ENCODE data around the gene SUN3.
A peak's percentile ranks its signal among the peaks of the same experiment; 100 is the strongest.

The SUN3 gene

GRCh38 chr7:47978790-47979144 lies 50.1 kb downstream of the SUN3 start:
- DNase-seq (ENCODE audit: low read depth) = no peak

DNA sequence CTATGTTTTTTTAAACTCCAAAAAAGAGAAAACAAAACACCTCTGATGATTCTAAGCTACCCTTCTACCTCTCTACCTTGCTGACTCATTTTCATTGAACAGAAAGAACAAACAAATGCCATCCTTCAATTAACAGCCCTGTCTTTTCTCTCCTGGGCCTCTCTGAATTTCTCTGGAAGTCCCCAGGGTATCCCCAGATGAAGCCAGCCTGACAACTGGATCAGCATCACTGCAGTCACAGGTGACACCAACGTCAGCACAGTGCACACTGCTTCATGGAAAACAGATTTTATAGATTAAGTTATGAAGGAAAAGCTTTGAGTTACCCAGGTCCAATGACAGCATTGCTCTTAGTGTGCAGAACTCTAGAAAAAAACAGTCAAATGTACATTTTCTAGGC lies 55.2 kb downstream of the SUN3 start:
- DNase-seq (ENCODE audit: low read depth) = no peak

DNA sequence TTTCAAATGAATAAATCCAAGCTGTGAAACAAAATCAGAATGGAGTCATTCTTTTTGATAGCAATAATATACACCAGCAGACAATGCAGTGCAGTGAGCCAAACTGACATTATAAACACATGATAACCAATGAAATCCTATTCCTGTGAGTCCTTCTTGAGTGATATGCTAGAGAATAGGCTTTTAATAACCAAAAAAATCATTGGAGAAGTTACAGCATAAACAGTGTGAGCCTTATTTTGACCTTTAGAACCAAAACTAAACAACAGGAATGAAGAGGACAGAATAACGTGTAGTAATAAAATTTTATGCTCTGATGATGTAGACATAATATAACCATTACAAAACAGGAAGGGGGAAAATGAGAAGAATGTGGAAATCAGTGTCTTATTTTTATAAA lies 58.1 kb downstream of the SUN3 start:
- no peak for DNase-seq (ENCODE audit: low read depth)

- peak; percentile 17 for DNase-seq (ENCODE audit: low read depth)
These were observed 59.8 kb downstream of the SUN3 start for GRCh38 chr7:47968847-47969774.

- no peak for DNase-seq (ENCODE audit: low read depth)
These were observed 61.2 kb downstream of the SUN3 start for GRCh38 chr7:47967708-47968107.

- no peak for DNase-seq (ENCODE audit: low read depth)
These were observed 61.8 kb downstream of the SUN3 start for GRCh38 chr7:47967123-47967522.

DNA sequence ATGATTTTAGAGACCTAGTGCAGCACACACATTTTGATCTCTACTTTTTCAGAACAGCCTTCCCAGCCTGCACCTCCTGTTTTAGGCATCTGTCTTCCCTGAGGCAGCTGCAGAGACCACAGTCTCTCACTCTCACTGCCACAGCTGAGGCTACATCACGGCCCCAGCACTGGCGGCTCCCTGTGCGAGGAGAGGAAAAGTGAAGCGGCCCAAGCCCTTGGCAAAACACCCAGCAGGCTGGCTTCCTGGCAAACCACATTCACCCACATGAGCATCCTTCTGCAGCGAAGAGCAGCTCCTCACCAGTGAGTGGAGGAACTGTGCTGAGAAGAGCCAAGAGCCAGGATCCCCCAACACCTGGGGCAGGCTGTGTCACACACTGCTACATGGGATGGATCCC lies 63.5 kb downstream of the SUN3 start:
- no peak for DNase-seq (ENCODE audit: low read depth)

DNA sequence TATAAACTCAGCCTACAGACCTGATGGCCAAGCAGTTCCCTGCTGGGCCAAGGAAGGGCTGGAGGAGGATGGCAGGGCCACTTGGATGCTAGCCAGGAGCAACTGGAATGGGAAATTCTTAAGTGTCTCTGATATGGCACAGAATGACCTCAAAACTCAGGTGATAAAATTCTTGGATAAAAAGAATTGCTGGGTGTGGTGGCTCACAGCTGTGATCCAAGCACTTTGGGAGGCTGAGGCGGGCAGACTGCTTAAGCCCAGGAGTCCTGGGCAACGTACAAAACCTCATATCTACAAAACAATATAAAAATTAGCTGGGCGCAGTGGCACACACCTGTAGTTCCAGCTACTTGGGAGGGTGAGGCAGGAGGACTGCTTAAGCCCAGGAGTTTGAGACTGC lies 66.6 kb downstream of the SUN3 start:
- no peak for DNase-seq (ENCODE audit: low read depth)

DNA sequence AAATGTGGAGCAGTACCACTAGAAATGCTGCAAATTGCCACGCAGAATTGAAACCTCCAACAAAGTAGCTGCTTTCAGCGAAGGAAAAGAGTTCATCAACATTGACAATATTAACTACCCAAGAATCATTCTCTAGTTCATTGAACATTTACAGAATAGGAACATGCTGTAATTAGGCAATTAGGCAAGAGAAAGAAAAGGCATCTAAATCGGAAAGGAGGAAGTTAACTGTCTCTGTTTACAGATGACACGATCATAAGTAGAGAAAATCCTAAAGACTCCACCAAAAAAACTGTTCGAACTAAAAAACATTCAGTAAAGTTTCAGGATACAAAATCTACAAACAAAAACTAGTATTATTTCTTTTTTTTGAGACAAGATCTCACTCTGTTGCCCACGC lies 71.8 kb downstream of the SUN3 start:
- DNase-seq (ENCODE audit: low read depth) = no peak

DNA sequence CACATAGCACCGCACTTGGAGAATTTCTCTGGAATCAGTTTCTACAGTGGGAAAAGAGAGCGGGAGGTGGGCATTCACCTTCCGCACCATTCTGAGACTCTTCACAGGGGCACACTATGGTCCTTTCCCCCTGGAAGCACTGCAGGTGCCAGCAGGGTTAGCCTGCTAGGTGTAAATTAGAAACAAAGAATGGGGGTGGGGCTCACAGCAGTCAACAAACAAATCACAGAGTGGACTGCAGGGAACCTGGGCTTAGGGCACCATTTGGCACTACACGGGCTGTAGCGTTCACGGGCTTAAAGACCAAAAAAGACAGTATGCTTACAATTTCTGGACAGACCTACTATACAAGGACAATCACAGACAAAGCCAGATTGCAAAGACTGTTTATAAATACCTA lies 72.7 kb downstream of the SUN3 start:
- DNase-seq (ENCODE audit: low read depth) = no peak

- DNase-seq (ENCODE audit: low read depth) = no peak
These were observed 74.5 kb downstream of the SUN3 start for GRCh38 chr7:47954231-47954911.

DNA sequence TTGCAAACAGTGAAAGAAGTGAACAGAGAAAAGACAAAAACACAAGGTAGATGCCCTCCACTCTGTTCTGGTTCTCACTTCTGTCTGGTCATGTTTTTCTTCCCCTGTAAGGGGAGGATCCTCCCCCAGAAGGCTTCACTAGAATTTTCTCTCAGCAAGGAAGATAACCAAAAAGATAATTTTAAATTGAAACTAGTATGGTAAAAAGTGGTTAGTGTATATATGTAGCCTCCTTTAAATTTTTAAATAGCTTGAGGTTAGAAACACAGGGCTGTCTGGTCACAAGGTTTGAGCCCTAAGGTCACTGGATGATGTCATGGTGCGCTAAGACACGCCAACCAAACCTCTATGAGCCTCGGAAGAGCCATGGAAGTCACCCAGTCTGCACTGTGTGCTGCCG lies 75.1 kb downstream of the SUN3 start:
- DNase-seq (ENCODE audit: low read depth) = no peak

- no peak for DNase-seq (ENCODE audit: low read depth)
These were observed 76.7 kb downstream of the SUN3 start for GRCh38 chr7:47952224-47952623.

- no peak for DNase-seq (ENCODE audit: low read depth)
These were observed 77.5 kb downstream of the SUN3 start for GRCh38 chr7:47951374-47951773.

DNA sequence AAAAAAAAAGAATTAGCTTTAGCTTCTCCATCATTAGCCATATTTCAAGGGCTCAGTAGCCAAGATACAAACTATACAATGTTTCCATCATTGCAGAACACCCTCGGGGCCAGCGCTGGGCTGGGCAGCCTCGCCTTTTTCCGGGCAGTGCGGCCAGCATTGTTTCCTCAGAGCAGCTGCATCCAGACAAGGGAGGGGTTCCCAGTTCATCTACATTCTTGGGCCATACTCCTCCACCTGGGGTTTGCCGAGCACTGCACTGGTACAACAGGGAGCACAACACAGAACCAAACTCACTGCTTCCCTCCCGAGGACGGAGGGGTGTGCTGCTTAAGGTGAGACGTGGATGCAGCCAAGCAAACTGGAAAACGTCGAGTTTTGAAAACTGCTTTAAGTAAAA lies 78.2 kb downstream of the SUN3 start:
- no peak for DNase-seq (ENCODE audit: low read depth)

DNA sequence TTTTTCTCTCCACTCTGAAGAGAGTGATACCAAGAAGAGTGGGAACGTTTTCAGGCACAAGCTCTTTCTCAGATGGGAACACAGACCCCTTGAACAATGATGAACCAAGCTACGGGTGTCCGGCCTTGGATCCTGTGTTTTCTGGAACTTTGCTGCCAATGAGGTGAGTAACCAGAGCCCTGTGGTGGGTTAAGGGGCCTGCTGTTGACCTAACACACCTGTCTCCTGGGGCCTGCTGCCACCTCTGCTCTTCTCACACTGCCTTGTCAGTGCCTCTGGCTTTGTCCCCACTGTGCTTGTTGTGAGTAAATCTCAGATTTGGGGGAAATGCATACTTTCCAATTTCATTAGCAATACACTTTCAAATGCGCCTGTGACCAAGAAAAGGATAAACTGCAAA lies 79.2 kb downstream of the SUN3 start:
- no peak for DNase-seq (ENCODE audit: low read depth)

DNA sequence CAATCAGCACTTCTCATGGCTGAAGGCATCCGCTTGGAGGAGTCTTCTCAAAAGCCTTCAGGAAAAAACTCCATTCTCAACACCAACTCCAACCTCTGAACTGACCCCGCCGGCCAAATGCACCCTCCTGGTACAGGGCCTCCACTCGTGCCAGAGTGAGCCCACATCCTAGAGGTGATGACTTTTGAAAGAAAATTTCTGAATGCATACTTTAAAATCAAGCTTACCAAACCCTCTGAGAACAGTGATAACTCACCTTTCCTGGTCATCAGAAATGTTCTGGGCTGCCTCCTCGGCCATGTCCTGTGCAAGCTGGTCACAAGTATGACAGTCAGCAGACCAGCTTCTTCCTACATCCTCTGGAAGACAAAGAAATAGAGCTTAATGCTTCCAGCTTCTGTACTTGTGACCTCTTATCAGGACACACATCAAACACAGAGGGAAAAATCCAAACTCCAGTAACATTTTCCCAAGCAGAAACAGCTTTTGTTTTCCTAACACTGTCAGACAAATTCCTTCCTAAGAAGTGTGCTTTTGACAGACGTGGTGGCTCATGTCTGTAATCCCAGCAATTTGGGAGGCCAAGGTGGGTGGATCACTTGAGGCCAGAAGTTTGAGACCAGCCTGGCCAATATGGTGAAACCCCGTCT lies 80.6 kb downstream of the SUN3 start, which contains the start of gene PKD1L1:
Gene PKD1L1, minus strand, starts transcription at position 326 of the 650 bp plus-strand sequence. Its CDS starts 26 bp downstream, at position 300.
- DNase-seq (ENCODE audit: low read depth) = no peak

DNA sequence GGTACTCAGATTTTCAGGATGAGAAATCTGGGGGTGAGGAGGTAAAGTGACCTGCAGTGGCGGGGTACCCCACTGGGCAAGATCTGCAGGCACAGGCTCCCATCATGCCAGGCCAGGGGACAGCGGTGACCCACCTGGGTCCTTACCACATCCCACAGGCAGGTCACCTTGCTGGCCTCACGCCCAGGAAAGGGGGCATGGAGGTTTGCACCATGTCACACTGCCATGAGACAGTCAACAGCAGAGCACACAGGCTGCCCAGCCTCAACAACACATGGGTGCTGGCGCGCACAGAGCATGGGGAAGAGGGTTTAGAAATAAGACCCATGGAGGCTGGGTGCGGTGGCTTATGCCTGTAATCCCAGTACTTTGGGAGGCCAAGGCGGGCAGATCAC lies 81.6 kb downstream of the SUN3 start:
- DNase-seq (ENCODE audit: low read depth) = no peak

DNA sequence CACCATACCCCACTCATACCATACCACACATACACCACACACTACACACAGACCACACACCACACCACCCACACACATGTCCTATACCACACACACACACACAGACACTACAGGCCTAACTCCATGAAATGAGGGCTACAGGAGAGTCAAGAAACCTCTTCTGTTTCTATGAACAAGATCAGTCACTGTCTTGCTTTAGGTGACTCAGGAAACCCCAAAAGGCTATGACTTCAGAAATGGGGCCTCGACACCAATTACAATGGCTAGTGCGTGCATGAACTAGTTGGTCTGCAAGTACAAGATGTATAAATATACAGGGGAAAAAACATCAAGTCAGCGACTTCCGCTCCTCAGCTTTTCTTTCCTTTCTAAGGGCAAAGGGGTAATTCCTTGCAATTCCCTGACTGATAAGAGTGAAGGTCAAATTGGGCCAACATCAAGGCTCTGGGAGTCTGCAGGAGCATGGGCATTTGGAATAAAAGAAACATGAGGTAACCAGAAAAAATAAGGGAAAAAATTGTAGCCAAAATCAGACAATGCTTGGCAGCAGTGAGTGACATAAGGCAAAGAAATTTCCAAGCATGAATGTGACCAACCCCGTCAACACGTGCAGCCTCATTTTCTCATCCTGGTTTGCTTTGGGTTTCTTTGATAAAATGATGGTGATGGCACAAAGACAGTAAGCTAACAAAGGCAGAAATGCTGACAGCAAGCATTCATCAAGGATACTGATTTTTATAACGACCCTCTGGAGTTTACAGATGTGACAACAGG lies 82.1 kb downstream of the SUN3 start:
- DNase-seq (ENCODE audit: low read depth) = no peak

GRCh38 chr7:47945261-47946015 lies 83.5 kb downstream of the SUN3 start:
- peak; percentile 63 for DNase-seq (ENCODE audit: low read depth)

DNA sequence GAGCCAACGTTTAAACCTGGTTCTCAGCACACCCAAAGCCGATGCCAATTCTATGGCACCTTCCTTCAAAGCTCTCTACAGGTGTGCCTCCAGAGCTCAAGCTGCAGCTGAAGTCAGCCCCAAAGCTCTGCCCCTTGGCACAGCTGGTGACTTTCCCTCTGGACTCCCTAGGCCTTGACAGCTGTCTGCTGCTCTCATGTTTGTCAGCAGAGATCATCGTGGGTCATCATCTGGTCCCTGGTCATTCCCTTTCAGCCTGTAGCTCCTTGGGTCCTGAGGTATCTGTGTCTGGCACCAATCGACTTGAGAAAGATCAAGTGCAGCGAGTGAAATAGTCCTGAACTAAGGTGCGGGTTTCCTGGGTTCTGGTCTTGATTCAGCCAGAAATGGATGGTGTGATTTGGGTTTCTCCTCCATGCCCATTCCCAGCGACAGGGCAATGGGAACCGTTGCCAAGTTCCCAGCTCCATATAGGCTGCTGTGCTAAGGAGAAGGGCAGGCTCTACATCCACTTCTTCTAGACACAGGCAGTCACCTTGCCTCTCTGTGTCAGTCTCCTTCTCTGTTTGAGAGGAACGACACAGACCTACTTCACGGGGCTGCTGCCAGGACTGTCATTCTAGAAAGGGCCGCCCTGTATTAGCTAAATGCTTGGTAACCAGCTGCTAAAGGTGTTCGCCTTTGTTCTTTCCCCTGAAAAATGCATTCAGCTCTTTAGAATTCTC lies 84.2 kb downstream of the SUN3 start:
- no peak for DNase-seq (ENCODE audit: low read depth)

All from stimulated activated CD8-positive, alpha-beta memory T cell treated with anti-CD3 and anti-CD28 coated beads, Interleukin-12 subunit alpha, Interleukin-12 subunit beta, amount 100 ng/mL, for 1 hour (primary cell).